ENCODE results near the gene KPNA1. TPM values are rescaled to one million over a fixed set of nuclear protein-coding genes. Genes with fewer than 3 reads are reported as not detected.

KPNA1 gene
- total RNA-seq, 4 donors from 2014 or later: 25.0 to 49.5 (median 37.0) TPM

- Histone ChIP-seq H3K4me1 (peaks cover 30% of the 10 kb centered on the region), H3K9me3 (no peaks in the 10 kb centered on the region), H3K27ac (peak overlapping the region; percentile 87), H3K27me3 (no peaks in the 10 kb centered on the region), H3K36me3 (peaks cover 3% of the 10 kb centered on the region), H3K4me3 (peak overlapping the region; percentile 59)
- no peak for DNase-seq (ENCODE audit: low spot score in 2 of 2)
- WGBS: 53% methylated on average over 14 of the region's 14 CpGs
- TF ChIP-seq POLR2AphosphoS5 (IDR thresholded peaks at IDR 0.05): no peak
- TF ChIP-seq POLR2A (IDR thresholded peaks at IDR 0.05): no peak
- no peak for TF ChIP-seq EP300 (IDR thresholded peaks at IDR 0.05)
- no peak for TF ChIP-seq CTCF (IDR thresholded peaks at IDR 0.05)
These were observed 97.8 kb downstream of the KPNA1 start for GRCh38 chr3:122416966-122417365.

GRCh38 chr3:122415762-122416654, 98.7 kb downstream of the KPNA1 start, which contains the start of gene WDR5B:
TSS of gene WDR5B (minus strand) at chr3:122416062. CDS start at chr3:122415528, 534 bp downstream.
- no peaks in the 10 kb centered on the region for H3K9me3 ChIP-seq
- no peaks in the 10 kb centered on the region for H3K27me3 ChIP-seq
- no peaks in the 10 kb centered on the region for H3K36me3 ChIP-seq
- peaks cover 30% of the 10 kb centered on the region for H3K4me1 ChIP-seq
- peak within 1 kb of the TSS; percentile 87 for H3K27ac ChIP-seq
- H3K4me3 ChIP-seq: peak within 1 kb of the TSS; percentile 59
- no peak for TF ChIP-seq EP300 (IDR thresholded peaks at IDR 0.05)
- peak in 1 of 2 donors; percentile 90 for TF ChIP-seq POLR2A (IDR thresholded peaks at IDR 0.05)
- TF ChIP-seq CTCF (IDR thresholded peaks at IDR 0.05): peak in 1 of 2 donors; percentile 3
- peak in 2 of 3 donors; percentile 57 to 92 for TF ChIP-seq POLR2AphosphoS5 (IDR thresholded peaks at IDR 0.05)
- peak; percentile 99 for DNase-seq (ENCODE audit: low spot score in 2 of 2)
- 0% methylated on average over 48 of the region's 48 CpGs for WGBS

GRCh38 chr3:122415104-122415744, 99.5 kb downstream of the KPNA1 start:
- Histone ChIP-seq H3K36me3 (peaks cover 7% of the 10 kb centered on the region), H3K27me3 (no peaks in the 10 kb centered on the region), H3K4me3 (peak overlapping the region; percentile 59), H3K4me1 (peaks cover 30% of the 10 kb centered on the region), H3K27ac (peak overlapping the region; percentile 87), H3K9me3 (no peaks in the 10 kb centered on the region)
- WGBS: 23% methylated on average over 10 of the region's 10 CpGs
- TF ChIP-seq POLR2A (IDR thresholded peaks at IDR 0.05) (no peak), POLR2AphosphoS5 (IDR thresholded peaks at IDR 0.05) (no peak), CTCF (IDR thresholded peaks at IDR 0.05) (no peak), EP300 (IDR thresholded peaks at IDR 0.05) (no peak)
- DNase-seq (ENCODE audit: low spot score in 2 of 2): no peak

- Histone ChIP-seq H3K36me3 (peaks cover 15% of the 10 kb centered on the region), H3K27ac (no peak overlapping the region), H3K4me3 (no peak overlapping the region), H3K4me1 (peaks cover 30% of the 10 kb centered on the region), H3K9me3 (no peaks in the 10 kb centered on the region), H3K27me3 (no peaks in the 10 kb centered on the region)
- TF ChIP-seq POLR2A (IDR thresholded peaks at IDR 0.05) (no peak), POLR2AphosphoS5 (IDR thresholded peaks at IDR 0.05) (no peak), CTCF (IDR thresholded peaks at IDR 0.05) (no peak), EP300 (IDR thresholded peaks at IDR 0.05) (no peak)
- 78% methylated on average over 3 of the region's 3 CpGs for WGBS
- no peak for DNase-seq (ENCODE audit: low spot score in 2 of 2)
These were observed 100.3 kb downstream of the KPNA1 start for GRCh38 chr3:122414391-122414790.

- H3K9me3 ChIP-seq: no peaks in the 10 kb centered on the region
- no peak overlapping the region for H3K4me3 ChIP-seq
- H3K36me3 ChIP-seq: peaks cover 43% of the 10 kb centered on the region
- 90% methylated on average over 6 of the region's 6 CpGs for WGBS
- H3K4me1 ChIP-seq: peaks cover 18% of the 10 kb centered on the region
- no peaks in the 10 kb centered on the region for H3K27me3 ChIP-seq
- TF ChIP-seq EP300 (IDR thresholded peaks at IDR 0.05) (no peak), POLR2AphosphoS5 (IDR thresholded peaks at IDR 0.05) (no peak), CTCF (IDR thresholded peaks at IDR 0.05) (no peak), POLR2A (IDR thresholded peaks at IDR 0.05) (no peak)
- no peak for DNase-seq (ENCODE audit: low spot score in 2 of 2)
- no peak overlapping the region for H3K27ac ChIP-seq
These were observed 104.1 kb downstream of the KPNA1 start for GRCh38 chr3:122410639-122411038.
